NT2/D1 (cell line): ENCODE results near the gene SMARCC2.

Experiments used
- DNase-seq: peaks from one replicate; pipeline ENCODE4 v3.0.0-alpha.2; 2011; ENCODE audit warnings: low read depth, low spot score
- H3K27me3 ChIP-seq: 2 replicates; pipeline ENCODE4 v1.6.0; 2011; ENCODE audit warnings: mild to moderate bottlenecking; ENCODE audit not compliant: insufficient read length, insufficient read depth
- H3K36me3 ChIP-seq: 2 replicates; pipeline ENCODE4 v1.6.1; 2011; ENCODE audit warnings: mild to moderate bottlenecking, low read length, mixed read lengths; ENCODE audit not compliant: insufficient read depth, insufficient read length
- H3K4me1 ChIP-seq: 2 replicates; pipeline ENCODE4 v1.5.1; 2011; ENCODE audit not compliant: insufficient read depth, insufficient read length
- H3K4me3 ChIP-seq: 2 replicates; pipeline ENCODE4 v1.5.1; 2011; ENCODE audit warnings: low read depth; ENCODE audit not compliant: insufficient read length
- H3K9ac ChIP-seq: 2 replicates; pipeline ENCODE4 v1.6.0; 2011; ENCODE audit warnings: low read depth; ENCODE audit not compliant: insufficient read length
- H3K9me3 ChIP-seq: 2 replicates; pipeline ENCODE4 v1.5.1; 2011; ENCODE audit warnings: mild to moderate bottlenecking, low read length; ENCODE audit not compliant: insufficient read depth
- SUZ12 ChIP-seq: IDR thresholded peaks from 2 replicates; pipeline ENCODE4 v1.6.1; 2011; ENCODE audit not compliant: insufficient read length, insufficient read depth; ENCODE audit errors: extremely low read depth
- YY1 ChIP-seq: IDR thresholded peaks from 2 replicates; pipeline ENCODE4 v1.6.1; 2011; ENCODE audit not compliant: insufficient read length, insufficient read depth
- ZNF274 ChIP-seq: IDR thresholded peaks from 2 replicates; pipeline ENCODE4 v1.6.1; 2011; ENCODE audit warnings: mild to moderate bottlenecking, low read depth, low read length

SMARCC2 gene

GRCh38 chr12:56221232-56221756 lies 32.0 kb upstream of the SMARCC2 start:
- Histone ChIP-seq H3K4me3 (peak overlapping the region; percentile 87), H3K9me3 (peaks cover 7% of the 10 kb centered on the region; the same call in 1 of the 2 replicates), H3K36me3 (peaks cover 19% of the 10 kb centered on the region), H3K9ac (peak overlapping the region; percentile 86), H3K27me3 (no peaks in the 10 kb centered on the region), H3K4me1 (no peaks in the 10 kb centered on the region)
- DNase-seq, result peak; percentile 54
- no peak for TF ChIP-seq YY1
- TF ChIP-seq SUZ12, result no peak
- no peak for TF ChIP-seq ZNF274

GRCh38 chr12:56220611-56221231 lies 31.4 kb upstream of the SMARCC2 start:
- peak overlapping the region; percentile 87 for H3K4me3 ChIP-seq
- no peak for DNase-seq

DNA sequence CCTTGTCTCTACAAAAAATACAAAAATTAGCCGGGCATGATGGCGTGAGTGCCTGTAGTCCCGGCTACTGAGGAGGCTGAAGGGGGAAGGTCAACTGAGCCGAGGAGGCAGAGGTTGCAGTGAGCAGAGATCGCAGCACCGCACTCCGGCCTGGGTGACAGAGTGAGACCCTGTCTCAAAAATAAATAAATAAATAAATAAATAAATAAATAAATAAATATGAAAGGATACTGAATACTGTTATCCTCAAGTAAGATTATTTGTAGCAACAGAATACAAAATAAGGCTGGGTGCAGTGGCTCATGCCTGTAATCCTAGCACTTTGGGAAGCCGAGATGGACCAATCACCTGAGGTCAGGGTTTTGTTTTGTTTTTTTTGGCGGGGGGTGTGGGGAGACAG lies 30.6 kb upstream of the SMARCC2 start:
- Histone ChIP-seq H3K4me1 (no peaks in the 10 kb centered on the region), H3K36me3 (peaks cover 26% of the 10 kb centered on the region), H3K27me3 (no peaks in the 10 kb centered on the region), H3K9ac (no peak overlapping the region), H3K9me3 (peaks cover 7% of the 10 kb centered on the region; the same call in 1 of the 2 replicates), H3K4me3 (no peak overlapping the region)
- no peak for DNase-seq
- TF ChIP-seq ZNF274, result no peak
- no peak for TF ChIP-seq YY1
- no peak for TF ChIP-seq SUZ12

More at GRCh38 chr12:56220611-56221231, 31.4 kb upstream of the SMARCC2 start:
- peaks cover 7% of the 10 kb centered on the region; the same call in 1 of the 2 replicates for H3K9me3 ChIP-seq
- TF ChIP-seq YY1, result no peak
- no peak for TF ChIP-seq SUZ12
- no peak for TF ChIP-seq ZNF274
- peak overlapping the region; percentile 86 for H3K9ac ChIP-seq
- H3K36me3 ChIP-seq, result peaks cover 18% of the 10 kb centered on the region
- no peaks in the 10 kb centered on the region for H3K4me1 ChIP-seq
- no peaks in the 10 kb centered on the region for H3K27me3 ChIP-seq

DNA sequence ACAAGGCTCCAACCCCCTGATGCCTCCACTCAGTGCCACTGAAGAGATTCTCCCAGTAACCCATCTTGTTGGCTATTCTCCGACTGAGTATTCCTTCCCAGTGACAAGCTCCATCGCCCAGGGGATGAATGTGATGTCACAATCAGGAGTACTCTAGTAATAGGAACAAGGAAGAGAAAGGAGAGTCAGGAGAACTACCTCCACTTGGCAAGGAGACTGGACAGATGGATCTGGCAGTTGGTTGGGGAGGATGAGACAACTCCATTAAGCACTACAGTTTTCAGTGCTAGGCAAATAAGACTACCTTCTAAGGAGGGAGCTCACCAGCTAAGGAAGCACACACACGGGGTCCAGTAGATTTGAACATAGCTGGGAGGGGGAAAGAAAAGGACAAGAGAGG lies 27.2 kb upstream of the SMARCC2 start:
- no peaks in the 10 kb centered on the region for H3K27me3 ChIP-seq
- H3K36me3 ChIP-seq, result peaks cover 58% of the 10 kb centered on the region
- no peak overlapping the region for H3K9ac ChIP-seq
- no peaks in the 10 kb centered on the region for H3K4me1 ChIP-seq
- no peak for DNase-seq
- TF ChIP-seq SUZ12 (no peak), ZNF274 (no peak), YY1 (no peak)
- H3K9me3 ChIP-seq, result no peaks in the 10 kb centered on the region
- no peak overlapping the region for H3K4me3 ChIP-seq

DNA sequence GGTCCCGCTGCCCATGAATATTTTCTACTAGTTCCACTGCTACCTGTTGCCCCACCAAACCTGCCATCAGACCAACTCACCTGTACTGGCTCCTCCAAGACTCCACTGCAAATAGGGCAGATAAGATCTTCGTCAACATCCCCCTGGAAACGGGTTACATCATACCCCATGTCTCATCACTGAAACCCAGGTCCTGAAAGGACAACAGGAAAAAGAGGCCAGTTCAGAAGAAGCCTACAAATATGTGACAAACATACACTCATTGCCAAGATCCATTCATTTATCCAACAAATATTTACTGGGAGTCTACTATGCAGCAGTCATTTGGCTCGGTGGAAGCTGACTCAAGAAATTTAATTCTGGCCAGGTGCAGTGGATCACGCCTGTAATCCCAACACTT lies 24.6 kb upstream of the SMARCC2 start:
- Histone ChIP-seq H3K9ac (no peak overlapping the region), H3K27me3 (no peaks in the 10 kb centered on the region), H3K4me3 (no peak overlapping the region), H3K9me3 (no peaks in the 10 kb centered on the region), H3K4me1 (no peaks in the 10 kb centered on the region), H3K36me3 (peaks cover 71% of the 10 kb centered on the region)
- TF ChIP-seq YY1, result no peak
- no peak for TF ChIP-seq ZNF274
- no peak for TF ChIP-seq SUZ12
- no peak for DNase-seq

DNA sequence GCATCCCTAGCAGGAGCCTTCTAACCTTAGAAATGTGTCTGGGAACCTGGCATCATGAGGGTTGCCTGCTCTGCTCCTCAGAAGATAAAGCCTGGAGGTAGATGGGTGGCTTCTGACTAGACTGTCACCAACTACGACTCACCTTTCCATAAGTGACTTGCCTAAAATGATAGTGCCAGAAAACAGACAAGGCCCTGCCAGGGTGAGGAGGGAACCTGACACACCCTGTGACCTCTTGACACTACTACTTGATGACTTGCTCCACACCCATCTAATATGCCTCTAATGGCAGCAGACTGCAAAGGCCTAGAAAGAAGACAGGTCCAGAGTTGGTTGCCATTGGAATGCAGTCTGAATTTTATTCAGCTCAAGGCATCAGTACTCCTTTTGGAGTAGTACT lies 23.1 kb upstream of the SMARCC2 start:
- no peak for DNase-seq
- no peak overlapping the region for H3K9ac ChIP-seq
- H3K4me3 ChIP-seq, result no peak overlapping the region
- H3K36me3 ChIP-seq, result peaks cover 74% of the 10 kb centered on the region
- no peaks in the 10 kb centered on the region for H3K9me3 ChIP-seq
- no peaks in the 10 kb centered on the region for H3K27me3 ChIP-seq
- H3K4me1 ChIP-seq, result no peaks in the 10 kb centered on the region
- no peak for TF ChIP-seq SUZ12
- no peak for TF ChIP-seq ZNF274
- TF ChIP-seq YY1, result no peak

GRCh38 chr12:56208006-56208405 lies 18.7 kb upstream of the SMARCC2 start:
- Histone ChIP-seq H3K27me3 (no peaks in the 10 kb centered on the region), H3K9ac (no peak overlapping the region), H3K36me3 (peaks cover 74% of the 10 kb centered on the region), H3K4me1 (no peaks in the 10 kb centered on the region), H3K9me3 (no peaks in the 10 kb centered on the region), H3K4me3 (no peak overlapping the region)
- DNase-seq, result no peak
- no peak for TF ChIP-seq ZNF274
- TF ChIP-seq SUZ12, result no peak
- TF ChIP-seq YY1, result no peak
